HG02981 (cell line): ENCODE measurements around the gene SFMBT1.
A peak's percentile ranks its signal among the peaks of the same experiment; 100 is the strongest.

Experiments
- ATAC-seq: cut with Tn5 transposase; IDR thresholded peaks from one replicate; pipeline ENCODE4 v1.9.1; 2021; ENCODE audit warnings: mild to moderate bottlenecking, moderate library complexity; ENCODE audit not compliant: unreplicated experiment

Gene SFMBT1

GRCh38 chr3:52890735-52891134 lies 155.1 kb downstream of the SFMBT1 start:
- no peak for ATAC-seq

- no peak for ATAC-seq
These were observed 156.0 kb downstream of the SFMBT1 start for GRCh38 chr3:52889901-52890300.

GRCh38 chr3:52887166-52887565 lies 158.7 kb downstream of the SFMBT1 start:
- ATAC-seq: no peak

GRCh38 chr3:52886049-52886730 lies 159.7 kb downstream of the SFMBT1 start:
- no peak for ATAC-seq

GRCh38 chr3:52882377-52882776 lies 163.5 kb downstream of the SFMBT1 start:
- no peak for ATAC-seq

- ATAC-seq: no peak
These were observed 164.0 kb downstream of the SFMBT1 start for GRCh38 chr3:52881871-52882270.

- ATAC-seq: peak; percentile 63
These were observed 165.4 kb downstream of the SFMBT1 start for GRCh38 chr3:52880474-52880873.

GRCh38 chr3:52880047-52880446 lies 165.8 kb downstream of the SFMBT1 start:
- ATAC-seq: no peak

- no peak for ATAC-seq
These were observed 166.3 kb downstream of the SFMBT1 start for GRCh38 chr3:52879581-52879980.

GRCh38 chr3:52879090-52879489 lies 166.8 kb downstream of the SFMBT1 start:
- ATAC-seq: no peak

- ATAC-seq: no peak
These were observed 168.8 kb downstream of the SFMBT1 start for GRCh38 chr3:52877085-52877484.

- no peak for ATAC-seq
These were observed 170.8 kb downstream of the SFMBT1 start for GRCh38 chr3:52874864-52875587.

- ATAC-seq: peak; percentile 59
These were observed 171.6 kb downstream of the SFMBT1 start for GRCh38 chr3:52874160-52874701.

GRCh38 chr3:52873433-52874159 lies 172.3 kb downstream of the SFMBT1 start:
- peak; percentile 10 for ATAC-seq

- no peak for ATAC-seq
These were observed 173.6 kb downstream of the SFMBT1 start for GRCh38 chr3:52872245-52872644.

- ATAC-seq: no peak
These were observed 174.1 kb downstream of the SFMBT1 start for GRCh38 chr3:52871761-52872160.

- ATAC-seq: no peak
These were observed 175.4 kb downstream of the SFMBT1 start for GRCh38 chr3:52870471-52870870.

- no peak for ATAC-seq
These were observed 179.4 kb downstream of the SFMBT1 start for GRCh38 chr3:52866427-52866826.

GRCh38 chr3:52865994-52866393 lies 179.9 kb downstream of the SFMBT1 start:
- ATAC-seq: no peak

GRCh38 chr3:52860424-52860768 lies 185.5 kb downstream of the SFMBT1 start:
- ATAC-seq: no peak

GRCh38 chr3:52859686-52860423 lies 186.0 kb downstream of the SFMBT1 start:
- ATAC-seq: no peak
